Measurements from ENCODE around the gene CNTLN. TPM values are rescaled to one million over a fixed set of nuclear protein-coding genes. Genes with fewer than 3 reads are reported as not detected.
"Not testable (repeated sequence)": the region's sequence is repeated elsewhere in the genome, so short reads cannot be mapped to it uniquely, and the experiment has no call there.

Gene CNTLN
- total RNA-seq, 1 donor from 2014 or later, result 3.1 TPM

- intact Hi-C loops (cut with DNase I), result no loop called here
- no peak for DNase-seq (ENCODE audit: low spot score)
Observed at GRCh38 chr9:17394881-17395510, 260.2 kb downstream of the CNTLN start.

GRCh38 chr9:17397166-17397728 lies 262.4 kb downstream of the CNTLN start:
- DNase-seq (ENCODE audit: low spot score); intact Hi-C loops (cut with DNase I): not testable (repeated sequence)

- intact Hi-C loops (cut with DNase I), result no loop called here
- DNase-seq (ENCODE audit: low spot score), result no peak
Observed at GRCh38 chr9:17398350-17398749, 263.5 kb downstream of the CNTLN start.

GRCh38 chr9:17401858-17402257 lies 267.0 kb downstream of the CNTLN start:
- intact Hi-C loops (cut with DNase I), result no loop called here
- no peak for DNase-seq (ENCODE audit: low spot score)

- no peak for DNase-seq (ENCODE audit: low spot score)
- intact Hi-C loops (cut with DNase I), result no loop called here
Observed at GRCh38 chr9:17402309-17402708, 267.5 kb downstream of the CNTLN start.

- intact Hi-C loops (cut with DNase I), result no loop called here
Observed at GRCh38 chr9:17403539-17403938, 268.7 kb downstream of the CNTLN start.

GRCh38 chr9:17414986-17415385 lies 280.1 kb downstream of the CNTLN start:
- no peak for DNase-seq (ENCODE audit: low spot score)
- intact Hi-C loops (cut with DNase I), result no loop called here

More at GRCh38 chr9:17403539-17403938, 268.7 kb downstream of the CNTLN start:
- no peak for DNase-seq (ENCODE audit: low spot score)

- no peak for DNase-seq (ENCODE audit: low spot score)
- intact Hi-C loops (cut with DNase I), result no loop called here
Observed at GRCh38 chr9:17422994-17423680, 288.3 kb downstream of the CNTLN start.

- intact Hi-C loops (cut with DNase I), result no loop called here
- no peak for DNase-seq (ENCODE audit: low spot score)
Observed at GRCh38 chr9:17423681-17424011, 288.8 kb downstream of the CNTLN start.

- intact Hi-C loops (cut with DNase I), result no loop called here
- no peak for DNase-seq (ENCODE audit: low spot score)
Observed at GRCh38 chr9:17425384-17425783, 290.5 kb downstream of the CNTLN start.

- intact Hi-C loops (cut with DNase I), result no loop called here
- DNase-seq (ENCODE audit: low spot score), result no peak
Observed at GRCh38 chr9:17433526-17433925, 298.7 kb downstream of the CNTLN start.

- intact Hi-C loops (cut with DNase I), result no loop called here
- DNase-seq (ENCODE audit: low spot score), result no peak
Observed at GRCh38 chr9:17436854-17437253, 302.0 kb downstream of the CNTLN start.

- intact Hi-C loops (cut with DNase I), result no loop called here
- DNase-seq (ENCODE audit: low spot score), result no peak
Observed at GRCh38 chr9:17437813-17438212, 303.0 kb downstream of the CNTLN start.

- intact Hi-C loops (cut with DNase I); DNase-seq (ENCODE audit: low spot score): not testable (repeated sequence)
Observed at GRCh38 chr9:17445126-17445525, 310.3 kb downstream of the CNTLN start.

GRCh38 chr9:17453751-17454150 lies 318.9 kb downstream of the CNTLN start:
- intact Hi-C loops (cut with DNase I), result no loop called here
- no peak for DNase-seq (ENCODE audit: low spot score)

- intact Hi-C loops (cut with DNase I), result loop anchor here (5.0 to 10.0 kb wide), 2 partner anchors 348 to 1591 kb away; no protein-coding TSS in a partner anchor
- DNase-seq (ENCODE audit: low spot score), result no peak
Observed at GRCh38 chr9:17462869-17463464, 328.1 kb downstream of the CNTLN start.

- intact Hi-C loops (cut with DNase I), result no loop called here
- no peak for DNase-seq (ENCODE audit: low spot score)
Observed at GRCh38 chr9:17470036-17470813, 335.4 kb downstream of the CNTLN start.

GRCh38 chr9:17472126-17472525 lies 337.3 kb downstream of the CNTLN start:
- intact Hi-C loops (cut with DNase I), result no loop called here
- no peak for DNase-seq (ENCODE audit: low spot score)

- DNase-seq (ENCODE audit: low spot score), result no peak
- intact Hi-C loops (cut with DNase I), result no loop called here
Observed at GRCh38 chr9:17476401-17476800, 341.6 kb downstream of the CNTLN start.

GRCh38 chr9:17477816-17478215 lies 343.0 kb downstream of the CNTLN start:
- no peak for DNase-seq (ENCODE audit: low spot score)
- intact Hi-C loops (cut with DNase I), result no loop called here

Data from cardiac septum (tissue), 1 donor.